ENCODE measurements around the gene GPR32.

GRCh38 chr19:50725218-50725910, 44.9 kb upstream of the GPR32 start:
- no peak for TF ChIP-seq CTCF (IDR thresholded peaks at IDR 0.05)
- TF ChIP-seq RELA (CRISPR knock-in tag; IDR thresholded peaks at IDR 0.05; ENCODE audit: borderline replicate concordance), result no peak; the same call in 1 of the 2 replicates
- no peak for TF ChIP-seq SOX15 (CRISPR knock-in tag; IDR thresholded peaks at IDR 0.05)
- 0 out of 2 replicates have a peak, but pooled peaks have one; percentile 21 for TF ChIP-seq ATF3 (CRISPR knock-in tag; conservative IDR thresholded peaks at IDR 0.05)
- TF ChIP-seq SMAD4 (CRISPR knock-in tag; IDR thresholded peaks at IDR 0.05), result no peak
- peak; percentile 20; the same call in 1 of the 2 replicates for TF ChIP-seq ZBTB43 (CRISPR knock-in tag; IDR thresholded peaks at IDR 0.05)
- TF ChIP-seq USF2 (CRISPR knock-in tag; IDR thresholded peaks at IDR 0.05), result no peak
- no peak for TF ChIP-seq ESRRA (CRISPR knock-in tag; IDR thresholded peaks at IDR 0.05; ENCODE audit: borderline replicate concordance)
- no peak for TF ChIP-seq ZNF425 (CRISPR knock-in tag; conservative IDR thresholded peaks at IDR 0.05)
